ENCODE measurements around the gene C2orf72.
"Not testable (repeated sequence)": the region's sequence is repeated elsewhere in the genome, so short reads cannot be mapped to it uniquely, and the experiment has no call there.

C2orf72 gene

GRCh38 chr2:231037202-231037730, at the start of gene C2orf72:
Gene C2orf72 (plus strand): TSS chr2:231037523. CDS start chr2:231037566, 43 bp downstream.
- DNase-seq, result no peak

- no peak for DNase-seq
Observed at GRCh38 chr2:230989731-230990130, 47.6 kb upstream of the C2orf72 start.

GRCh38 chr2:230990131-230990898, 47.0 kb upstream of the C2orf72 start:
- DNase-seq, result no peak

- DNase-seq, result no peak
Observed at GRCh38 chr2:230990899-230991150, 46.5 kb upstream of the C2orf72 start.

- DNase-seq, result no peak
Observed at GRCh38 chr2:230991598-230991997, 45.7 kb upstream of the C2orf72 start.

GRCh38 chr2:230995821-230996220, 41.5 kb upstream of the C2orf72 start, which contains the start of gene SPATA3:
Gene SPATA3 (plus strand): TSS chr2:230996121. CDS start chr2:230996234, 113 bp downstream.
- no peak for DNase-seq

GRCh38 chr2:230996661-230997060, 40.7 kb upstream of the C2orf72 start:
- no peak for DNase-seq

- no peak for DNase-seq
Observed at GRCh38 chr2:230998882-230999281, 38.4 kb upstream of the C2orf72 start.

GRCh38 chr2:230999477-230999876, 37.8 kb upstream of the C2orf72 start:
- DNase-seq, result no peak

GRCh38 chr2:231000211-231000904, 37.0 kb upstream of the C2orf72 start:
- DNase-seq, result no peak

- DNase-seq, result no peak
Observed at GRCh38 chr2:231001036-231001435, 36.3 kb upstream of the C2orf72 start.

- no peak for DNase-seq
Observed at GRCh38 chr2:231001921-231002320, 35.4 kb upstream of the C2orf72 start.

- DNase-seq, result no peak
Observed at GRCh38 chr2:231002641-231003040, 34.7 kb upstream of the C2orf72 start.

- DNase-seq, result no peak
Observed at GRCh38 chr2:231003186-231003585, 34.1 kb upstream of the C2orf72 start.

- DNase-seq, result not testable (repeated sequence)
Observed at GRCh38 chr2:231004930-231005329, 32.4 kb upstream of the C2orf72 start.

GRCh38 chr2:231007286-231008098, 29.8 kb upstream of the C2orf72 start:
- no peak for DNase-seq

GRCh38 chr2:231008131-231008530, 29.2 kb upstream of the C2orf72 start:
- DNase-seq, result no peak

GRCh38 chr2:231009236-231009919, 27.9 kb upstream of the C2orf72 start:
- no peak for DNase-seq

GRCh38 chr2:231010201-231010730, 27.1 kb upstream of the C2orf72 start:
- no peak for DNase-seq

- DNase-seq, result no peak
Observed at GRCh38 chr2:231011526-231011925, 25.8 kb upstream of the C2orf72 start.

GRCh38 chr2:231012463-231012862, 24.9 kb upstream of the C2orf72 start:
- no peak for DNase-seq

GRCh38 chr2:231013820-231014219, 23.5 kb upstream of the C2orf72 start:
- DNase-seq, result no peak

GRCh38 chr2:231015478-231015877, 21.8 kb upstream of the C2orf72 start:
- no peak for DNase-seq

Data from hematopoietic multipotent progenitor cell treated with erythropoietin and hydrocortisone succinate and interleukin-3 and kit ligand, for 8 days (in vitro differentiated cells).